Cardiac septum (tissue), 1 donor: ENCODE results near the gene TRIM14. TPM values are rescaled to one million over a fixed set of nuclear protein-coding genes. Genes with fewer than 3 reads are reported as not detected.

Experiments
- DNase-seq: peaks from one replicate; pipeline ENCODE4 v3.0.0-alpha.2; 2020; ENCODE audit warnings: low spot score
- intact Hi-C: fragments of 100-400 bp; cut with DNase I; formaldehyde crosslinking; loops from one replicate; pipeline ENCODE4 v1.14.0; 2022
- long read RNA-seq: library from polyadenylated mRNA; unstranded; transcript quantifications from one replicate; pipeline ENCODE4 v2.0.0, GENCODE V29; 2021
- total RNA-seq: library from RNA; stranded (reverse); fragmentation: NEBNext Ultra II Directional; extraction: Animal tissue kit (Norgen Biotek cat#: 25700); gene quantifications from one replicate; pipeline ENCODE4 v1.2.1, GENCODE V29; 2021
- donor health status: DM: no; HTN: no; CAD: no.

TRIM14 gene
- 1.8 TPM for total RNA-seq
- long read RNA-seq, partial matches to known transcripts, result 0 of 1 reads
- long read RNA-seq, other reads (novel, unspliced or antisense), result 1 of 1 reads

GRCh38 chr9:98118640-98119601 is at the start of gene TRIM14:
Gene TRIM14 (minus strand): TSS chr9:98119222. CDS start chr9:98119188, 34 bp downstream.
- peak; percentile 85 for DNase-seq
- intact Hi-C loops, result no loop called here

- no peak for DNase-seq
- intact Hi-C loops, result no loop called here
Observed at GRCh38 chr9:98168153-98168780, 49.2 kb upstream of the TRIM14 start.

- no peak for DNase-seq
- intact Hi-C loops, result no loop called here
Observed at GRCh38 chr9:98164912-98165311, 45.9 kb upstream of the TRIM14 start.

- intact Hi-C loops, result no loop called here
- no peak for DNase-seq
Observed at GRCh38 chr9:98162613-98163012, 43.6 kb upstream of the TRIM14 start.

GRCh38 chr9:98161851-98162250 is 42.8 kb upstream of the TRIM14 start:
- DNase-seq, result no peak
- intact Hi-C loops, result no loop called here

- intact Hi-C loops, result no loop called here
- DNase-seq, result no peak
Observed at GRCh38 chr9:98159790-98160189, 40.8 kb upstream of the TRIM14 start.

- intact Hi-C loops, result no loop called here
- no peak for DNase-seq
Observed at GRCh38 chr9:98159301-98159700, 40.3 kb upstream of the TRIM14 start.

- DNase-seq, result no peak
- intact Hi-C loops, result no loop called here
Observed at GRCh38 chr9:98158071-98158831, 39.2 kb upstream of the TRIM14 start.

GRCh38 chr9:98157372-98157771 is 38.4 kb upstream of the TRIM14 start:
- intact Hi-C loops, result no loop called here

GRCh38 chr9:98154678-98155077 is 35.7 kb upstream of the TRIM14 start:
- no peak for DNase-seq
- intact Hi-C loops, result no loop called here

More at GRCh38 chr9:98157372-98157771, 38.4 kb upstream of the TRIM14 start:
- DNase-seq, result no peak

GRCh38 chr9:98152526-98152925 is 33.5 kb upstream of the TRIM14 start:
- intact Hi-C loops, result no loop called here
- DNase-seq, result no peak

GRCh38 chr9:98150721-98151120 is 31.7 kb upstream of the TRIM14 start:
- intact Hi-C loops, result no loop called here
- DNase-seq, result no peak

- DNase-seq, result no peak
- intact Hi-C loops, result no loop called here
Observed at GRCh38 chr9:98150164-98150563, 31.1 kb upstream of the TRIM14 start.

- intact Hi-C loops, result no loop called here
- no peak for DNase-seq
Observed at GRCh38 chr9:98149422-98149821, 30.4 kb upstream of the TRIM14 start.

GRCh38 chr9:98148486-98148885 is 29.5 kb upstream of the TRIM14 start:
- intact Hi-C loops, result no loop called here
- no peak for DNase-seq

GRCh38 chr9:98147582-98147981 is 28.6 kb upstream of the TRIM14 start:
- no peak for DNase-seq
- intact Hi-C loops, result no loop called here

- no peak for DNase-seq
- intact Hi-C loops, result no loop called here
Observed at GRCh38 chr9:98146101-98146991, 27.3 kb upstream of the TRIM14 start.

GRCh38 chr9:98144631-98145030 is 25.6 kb upstream of the TRIM14 start:
- no peak for DNase-seq
- intact Hi-C loops, result no loop called here

GRCh38 chr9:98144076-98144475 is 25.1 kb upstream of the TRIM14 start:
- intact Hi-C loops, result no loop called here

More at GRCh38 chr9:98144076-98144475, 25.1 kb upstream of the TRIM14 start:
- no peak for DNase-seq
